Femur (tissue), 1 donor: ENCODE results near the gene CHMP1B.
"Not testable (repeated sequence)": the region's sequence is repeated elsewhere in the genome, so short reads cannot be mapped to it uniquely, and the experiment has no call there.

Experiments
- DNase-seq: peaks from one replicate; pipeline ENCODE4 v3.0.0-alpha.2; 2017

The CHMP1B gene

DNA sequence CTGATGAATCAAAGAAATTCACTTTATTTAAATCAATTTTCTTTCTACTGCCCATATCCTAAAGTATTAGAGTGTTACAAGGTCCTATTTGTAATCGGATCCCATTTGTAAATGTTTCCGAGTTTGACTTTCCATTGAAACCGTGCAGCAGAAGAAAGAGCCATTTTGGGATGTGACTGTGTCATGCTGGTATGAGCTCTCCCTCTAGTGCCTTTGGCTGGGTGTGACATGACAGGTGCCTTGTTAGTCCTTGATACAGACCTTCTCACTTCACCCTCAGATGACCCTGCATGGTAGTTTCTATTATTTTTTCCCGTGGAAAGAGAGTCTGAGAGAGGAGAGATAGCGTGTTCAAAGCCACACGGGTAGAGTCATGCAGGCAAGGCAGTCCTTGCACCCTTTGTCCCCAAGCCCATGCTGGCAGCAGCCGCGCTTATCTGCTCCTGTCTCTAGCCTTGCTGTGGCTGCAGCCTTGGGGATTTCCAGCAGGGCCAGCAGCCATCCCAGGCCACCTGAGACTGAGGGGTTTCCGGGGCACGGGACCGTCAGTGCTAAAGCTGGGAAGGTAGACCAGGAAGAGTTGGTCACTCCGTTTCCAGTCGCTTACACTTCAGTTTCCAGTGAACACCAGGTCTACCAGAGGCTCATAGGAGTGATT lies 21.4 kb downstream of the CHMP1B start:
- no peak for DNase-seq

DNA sequence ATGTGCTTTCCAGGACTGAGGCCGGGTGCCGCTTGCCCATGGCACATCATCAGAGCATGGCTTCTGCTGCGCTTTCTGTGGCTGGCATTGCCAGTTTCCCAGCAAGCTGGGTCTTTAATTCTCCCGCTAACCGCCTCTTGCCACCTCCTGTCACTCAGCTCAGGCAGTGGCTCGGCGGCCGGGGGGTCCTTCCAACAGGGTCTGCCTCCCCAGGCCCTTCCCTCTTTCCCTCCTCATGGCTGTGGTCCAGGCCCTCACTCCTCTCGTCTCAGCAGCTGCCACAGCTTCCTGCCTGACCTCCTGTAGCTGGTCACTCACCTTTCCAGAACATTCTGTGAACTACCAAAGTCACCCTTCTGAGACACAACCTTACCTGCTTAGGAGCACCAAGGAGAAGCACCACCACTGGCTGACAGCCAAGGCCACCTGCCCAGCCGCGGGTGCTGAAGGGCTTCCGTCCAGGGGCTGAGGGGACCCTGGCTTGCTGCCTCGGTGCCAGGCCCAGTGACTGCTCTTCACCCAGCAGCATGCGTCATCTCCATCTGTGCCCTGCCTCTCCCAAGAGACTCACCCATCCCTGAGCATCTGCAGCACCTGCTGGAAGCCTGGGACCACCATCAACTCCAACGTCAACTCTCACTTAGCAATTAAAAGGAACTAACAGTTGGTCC lies 22.6 kb downstream of the CHMP1B start:
- DNase-seq: no peak

DNA sequence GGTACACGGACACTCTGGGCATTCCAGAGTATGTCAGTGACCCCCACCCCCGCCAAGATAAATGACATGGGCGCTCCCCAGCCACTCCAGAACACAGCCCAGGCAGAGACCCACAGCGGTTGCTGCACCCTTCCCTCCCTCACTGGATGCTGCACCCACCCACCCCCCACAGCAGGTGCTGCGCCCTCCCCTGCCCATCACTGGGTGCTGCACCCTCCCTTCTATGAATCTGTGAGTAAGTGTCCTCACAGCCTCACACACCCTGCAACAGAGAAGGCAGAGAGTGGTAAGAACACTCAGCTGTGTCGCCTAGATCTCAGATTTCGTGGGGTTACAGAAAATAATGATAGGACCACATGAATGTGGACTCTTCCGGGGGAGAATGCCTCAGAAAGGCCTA lies 23.5 kb downstream of the CHMP1B start:
- DNase-seq: no peak

DNA sequence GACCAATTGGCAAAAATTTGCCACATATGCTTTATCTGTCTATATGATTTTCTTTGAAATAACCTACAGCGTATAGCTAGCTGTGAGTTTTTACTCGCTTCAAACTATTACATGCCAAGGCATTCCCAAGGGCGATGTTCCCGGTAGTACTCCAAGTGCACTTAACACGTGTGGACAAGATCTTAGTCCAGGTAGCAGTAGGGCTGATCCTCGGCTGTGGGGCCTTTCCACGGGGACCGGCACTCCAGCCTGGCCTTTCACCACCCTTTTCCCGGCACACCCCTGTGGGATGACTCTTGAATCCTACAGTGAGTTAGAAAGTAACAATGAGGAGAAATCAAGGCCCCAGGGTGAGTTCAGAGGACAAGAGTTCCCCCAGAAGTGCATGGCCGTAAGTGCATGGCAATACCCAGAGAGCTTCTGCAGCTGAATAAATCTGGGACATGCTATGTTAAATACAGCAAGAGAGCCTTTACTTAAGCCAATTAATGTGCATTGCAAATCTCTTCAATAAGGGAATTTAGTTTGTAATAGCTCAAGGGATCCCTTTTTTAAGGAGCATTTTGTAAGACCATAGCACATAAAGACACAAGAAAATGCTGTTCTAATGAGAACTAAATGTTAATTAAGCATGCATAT lies 26.4 kb downstream of the CHMP1B start:
- DNase-seq: no peak

DNA sequence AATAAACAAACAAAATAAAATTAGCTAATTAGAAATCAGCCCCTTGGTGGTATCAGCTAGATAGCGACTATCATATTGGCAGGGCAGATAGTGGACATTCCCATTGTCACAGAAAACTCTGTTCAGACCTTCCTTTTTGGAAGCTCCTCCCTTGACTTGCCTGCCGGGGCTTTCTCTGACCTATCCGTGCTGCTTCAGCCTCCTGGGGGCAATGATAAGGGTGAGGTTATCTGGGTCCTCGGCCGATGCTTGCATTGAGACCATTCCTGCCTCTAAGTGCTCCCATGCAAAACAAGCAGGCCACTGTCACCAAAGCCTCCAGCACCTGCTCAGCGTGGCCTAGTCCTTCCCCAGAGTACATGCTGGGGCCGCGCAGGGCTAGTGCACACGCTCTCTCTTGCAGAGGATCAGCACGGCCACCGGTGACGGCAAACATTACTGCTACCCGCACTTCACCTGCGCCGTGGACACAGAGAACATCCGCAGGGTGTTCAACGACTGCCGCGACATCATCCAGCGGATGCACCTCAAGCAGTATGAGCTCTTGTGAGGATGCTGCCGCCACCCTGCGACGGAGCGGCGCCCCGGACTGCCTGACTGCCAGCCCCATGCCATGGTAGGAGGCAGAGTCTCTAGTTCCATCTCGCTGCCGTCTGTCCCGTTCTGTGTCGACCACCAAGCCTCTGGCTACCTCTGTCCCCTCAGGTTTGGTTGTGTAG lies 29.5 kb downstream of the CHMP1B start:
- no peak for DNase-seq

DNA sequence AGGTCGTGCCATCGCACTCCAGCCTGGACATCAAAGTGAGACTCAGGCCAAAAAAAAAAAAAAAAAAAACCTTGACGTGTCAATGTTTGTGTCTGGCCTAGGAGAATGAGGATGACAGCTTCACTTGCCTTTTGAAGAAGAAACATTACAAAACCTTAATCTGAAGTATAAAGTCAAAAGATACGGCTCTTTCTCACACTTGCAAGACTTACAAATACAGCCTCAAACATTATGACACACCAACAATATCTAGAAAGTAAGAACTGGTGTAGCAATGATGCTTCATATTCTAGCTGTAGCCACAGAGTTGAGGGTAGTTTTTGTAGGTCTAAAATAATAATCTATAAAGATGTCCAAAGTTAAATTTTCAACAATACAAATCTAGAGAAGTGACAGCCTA lies 31.4 kb downstream of the CHMP1B start:
- DNase-seq: no peak

DNA sequence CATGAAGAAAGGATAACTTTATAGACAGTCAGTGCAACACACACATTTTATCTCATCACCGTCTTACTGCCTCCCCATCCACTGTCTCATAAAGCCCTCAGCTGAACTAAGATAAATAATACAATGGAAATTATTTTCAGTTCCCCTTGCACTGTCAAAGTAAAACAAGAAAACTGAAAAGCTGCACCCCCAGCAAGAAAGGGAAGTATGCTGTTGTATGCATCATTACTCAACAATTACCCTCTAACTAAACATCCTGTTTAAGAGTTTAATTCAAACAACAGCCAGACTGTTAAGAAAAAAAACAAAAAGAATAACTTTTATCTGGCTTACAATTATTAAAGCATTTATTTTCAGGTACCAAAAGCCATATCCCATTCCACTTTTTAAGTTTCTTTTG lies 31.9 kb downstream of the CHMP1B start:
- no peak for DNase-seq

DNA sequence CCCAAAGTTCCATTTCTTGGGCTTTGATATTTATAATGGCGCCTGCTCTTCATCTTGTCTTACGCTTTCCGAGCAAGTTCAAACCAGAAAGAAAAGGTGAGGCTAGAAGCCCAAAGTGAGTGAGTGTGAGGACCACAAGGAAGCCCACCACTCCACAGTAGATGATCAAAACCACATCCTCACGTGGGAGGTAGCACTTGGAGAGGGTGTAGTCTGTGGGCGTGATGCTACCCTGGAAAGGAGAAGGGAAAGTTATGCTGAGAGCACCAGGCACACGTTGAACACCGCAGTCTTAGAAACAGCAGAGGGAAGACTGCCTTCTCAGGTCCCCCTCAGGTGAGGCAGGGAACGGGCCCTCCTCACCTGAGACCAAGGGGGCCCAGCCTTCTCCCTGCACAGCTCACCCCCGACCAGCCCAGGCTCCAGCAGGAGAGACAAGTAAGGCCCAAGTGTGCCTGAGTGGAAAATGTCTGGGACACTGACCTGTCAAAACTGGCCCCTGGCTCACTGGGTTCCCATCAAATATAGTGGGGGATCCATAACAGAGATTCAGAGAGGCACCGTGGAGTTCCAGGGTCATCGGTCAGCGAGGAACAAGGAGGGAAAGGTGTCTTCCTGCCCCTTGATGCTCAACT lies 33.3 kb downstream of the CHMP1B start:
- DNase-seq: no peak

DNA sequence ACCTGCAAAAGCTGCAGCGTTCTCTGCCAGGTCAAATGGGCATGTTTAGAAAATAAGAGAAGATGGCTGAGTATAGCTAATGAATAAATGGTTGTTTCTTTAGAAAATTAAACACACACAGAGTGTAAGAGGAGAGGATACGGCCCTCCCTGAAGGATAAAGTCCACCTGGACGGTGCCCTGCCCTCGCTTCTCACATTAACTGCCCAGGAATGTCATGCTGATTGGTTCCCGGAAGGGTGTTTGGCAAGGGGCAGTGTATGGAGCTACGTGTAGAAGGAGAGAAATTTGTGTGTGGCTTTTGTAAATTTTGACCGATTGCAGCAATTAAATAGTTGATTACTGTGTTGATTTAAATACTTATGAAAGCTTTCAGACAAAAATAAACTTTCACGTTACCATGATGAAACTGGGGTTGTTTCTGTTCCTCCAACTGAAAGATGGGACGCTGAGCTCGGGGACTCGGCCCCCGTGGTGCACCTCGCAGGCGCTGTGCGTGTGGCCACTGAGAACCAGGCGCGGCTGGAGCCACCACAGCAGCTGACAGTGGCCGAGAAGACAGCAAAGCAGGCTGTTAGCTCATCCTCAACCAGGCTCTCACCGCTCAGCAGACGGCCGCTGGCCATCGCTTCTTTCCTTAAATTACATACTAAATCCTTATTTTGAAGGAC lies 34.2 kb downstream of the CHMP1B start:
- DNase-seq: no peak

DNA sequence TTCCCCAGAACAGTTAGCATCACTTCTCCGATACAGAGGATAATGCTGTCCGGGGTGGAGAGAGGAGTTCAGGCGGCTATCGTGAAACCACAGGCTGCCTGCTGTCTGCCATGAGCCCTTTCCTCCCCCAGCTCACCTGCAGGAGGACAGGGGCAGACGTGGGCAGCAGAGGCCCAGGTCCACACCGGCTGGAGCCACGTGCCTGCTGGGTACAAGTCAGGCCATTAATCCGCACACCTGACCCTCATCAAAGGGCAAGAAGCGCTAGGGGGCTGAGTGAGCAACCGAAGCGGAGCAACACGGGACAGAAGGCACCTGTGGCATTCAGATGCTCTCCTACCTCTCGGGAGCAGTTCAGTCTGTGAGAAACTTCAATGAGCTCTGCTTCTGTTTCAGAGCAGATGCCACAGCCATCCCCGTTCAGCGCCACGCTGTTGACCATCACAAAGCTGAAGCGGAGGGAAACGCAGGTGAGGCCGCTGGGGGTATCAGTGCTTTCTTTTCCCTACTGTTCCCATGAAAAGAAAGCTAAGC lies 35.4 kb downstream of the CHMP1B start:
- DNase-seq: no peak

DNA sequence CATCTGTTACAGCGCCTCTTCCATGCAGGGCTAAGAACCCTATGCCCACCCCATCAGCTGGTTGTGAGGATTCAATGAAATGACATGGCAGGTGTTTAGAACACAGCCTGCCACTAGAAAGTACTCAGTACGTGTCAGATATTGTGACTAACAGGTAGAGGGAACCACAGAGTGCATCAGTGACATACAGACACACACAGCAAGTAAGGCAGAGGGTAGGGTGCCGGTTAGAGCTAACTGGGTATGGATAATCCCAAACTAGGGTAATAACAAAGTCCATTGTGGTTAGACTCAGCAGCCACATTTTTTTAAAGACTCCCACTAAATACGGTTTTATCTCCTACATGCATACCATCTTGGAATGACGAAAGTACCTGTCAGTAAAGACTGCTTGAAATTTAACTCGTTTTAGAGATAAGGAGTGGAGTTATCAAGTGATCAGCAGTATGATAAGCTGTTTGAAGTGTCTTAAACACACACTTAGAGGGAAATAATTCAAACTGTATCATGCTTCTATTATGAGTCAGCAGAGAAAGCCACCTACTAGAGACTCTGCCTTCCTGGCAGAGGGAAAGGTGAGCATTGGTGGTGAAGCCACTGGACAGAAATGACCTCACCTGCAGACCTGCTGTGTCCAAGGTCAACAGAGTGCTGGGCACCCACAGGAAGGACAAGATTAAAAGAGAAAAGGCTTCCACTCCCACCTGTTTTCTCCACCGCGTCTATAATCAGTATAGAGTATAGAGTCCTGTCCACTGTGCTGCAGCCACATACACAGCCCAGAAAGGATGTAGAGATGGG lies 36.3 kb downstream of the CHMP1B start:
- DNase-seq: no peak

DNA sequence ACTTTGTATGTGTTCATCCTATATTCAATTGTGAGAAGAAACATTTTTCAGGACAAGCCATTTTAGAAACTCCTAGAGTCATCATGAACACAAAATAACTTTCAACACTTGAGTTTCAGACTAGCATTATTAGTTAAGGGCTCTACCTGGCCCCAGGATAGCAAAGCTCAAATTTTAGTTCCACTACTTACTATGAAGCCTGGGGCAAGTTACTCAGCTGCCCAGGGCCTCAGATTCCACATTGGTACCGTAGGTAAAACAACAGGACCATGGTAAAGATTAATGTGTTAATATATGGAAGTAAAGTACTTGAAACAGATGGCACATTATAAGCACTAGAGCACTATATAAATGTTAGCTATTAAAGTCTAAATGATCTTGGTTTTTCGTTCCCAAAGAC lies 37.5 kb downstream of the CHMP1B start:
- no peak for DNase-seq

DNA sequence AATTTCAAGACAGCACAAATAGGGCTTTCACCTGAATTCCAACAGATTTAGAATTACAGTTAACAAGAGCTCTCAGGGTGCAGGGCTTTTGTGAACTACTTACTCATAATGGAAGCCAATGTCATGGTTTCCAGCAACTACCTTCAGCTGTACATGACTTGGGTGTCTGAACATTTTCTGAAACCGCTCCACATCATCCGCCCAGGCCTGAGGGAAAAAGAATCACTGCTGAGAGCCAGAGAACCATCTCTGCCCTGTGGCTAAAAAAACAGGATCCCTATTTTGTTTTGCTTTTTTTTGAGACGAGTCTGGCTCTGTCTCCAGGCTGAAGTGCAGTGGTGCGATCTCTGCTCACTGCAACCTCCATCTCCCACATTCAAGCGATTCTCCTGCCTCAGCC lies 38.1 kb downstream of the CHMP1B start:
- no peak for DNase-seq

DNA sequence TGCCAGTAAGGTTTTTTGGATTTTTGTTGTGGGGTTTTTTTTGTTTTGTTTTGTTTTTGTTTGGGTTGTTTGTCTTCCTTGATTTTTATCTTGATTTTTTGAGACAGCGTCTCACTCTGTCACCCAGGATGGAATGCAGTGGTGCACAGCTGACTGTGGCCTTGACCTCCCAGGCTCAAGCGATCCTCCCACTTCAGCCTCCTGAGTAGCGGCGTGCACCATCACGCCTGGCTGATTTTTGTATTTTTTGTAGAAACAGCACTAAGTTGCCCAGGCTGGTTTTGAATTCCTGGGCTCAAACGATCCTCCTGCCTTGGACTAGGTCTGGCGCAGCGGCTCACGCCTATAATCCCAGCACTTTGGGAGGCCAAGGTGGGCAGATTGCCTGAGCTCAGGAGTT lies 40.5 kb downstream of the CHMP1B start:
- no peak for DNase-seq

DNA sequence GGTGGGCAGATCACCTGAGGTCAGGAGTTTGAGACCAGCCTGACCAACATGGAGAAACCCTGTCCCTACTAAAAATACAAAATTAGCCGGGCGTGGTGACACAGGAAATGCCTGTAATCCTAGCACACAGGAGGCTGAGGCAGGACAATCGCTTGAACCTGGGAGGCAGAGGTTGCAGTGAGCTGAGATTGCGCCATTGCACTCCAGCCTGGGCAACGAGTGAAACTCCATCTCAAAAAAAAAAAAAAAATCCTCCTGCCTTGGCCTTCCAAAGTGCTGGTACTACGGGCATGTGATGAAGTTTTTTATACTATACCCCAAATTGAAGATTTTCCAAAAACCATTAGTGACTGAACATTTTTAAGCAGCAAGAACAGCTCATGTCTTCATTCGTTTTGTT lies 41.2 kb downstream of the CHMP1B start:
- not testable (repeated sequence) for DNase-seq

DNA sequence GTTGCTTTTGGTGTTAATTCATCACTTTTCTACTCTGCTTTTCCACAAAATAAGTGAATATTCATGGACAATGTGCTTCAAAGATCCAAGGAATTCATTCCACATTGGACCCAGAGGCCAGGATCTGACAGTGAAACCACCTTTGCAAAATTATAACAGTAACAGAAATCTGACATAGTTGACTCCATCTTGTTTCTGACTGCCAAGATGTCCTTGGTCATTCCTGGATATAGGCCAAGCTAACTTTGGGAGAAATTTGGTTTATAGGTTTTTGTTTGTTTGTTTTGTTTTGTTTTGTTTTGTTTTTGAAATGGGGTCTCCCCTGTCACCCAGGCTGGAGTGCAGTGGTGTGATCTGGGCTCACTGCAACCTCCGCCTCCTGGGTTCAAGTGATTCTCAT lies 46.6 kb downstream of the CHMP1B start:
- no peak for DNase-seq

DNA sequence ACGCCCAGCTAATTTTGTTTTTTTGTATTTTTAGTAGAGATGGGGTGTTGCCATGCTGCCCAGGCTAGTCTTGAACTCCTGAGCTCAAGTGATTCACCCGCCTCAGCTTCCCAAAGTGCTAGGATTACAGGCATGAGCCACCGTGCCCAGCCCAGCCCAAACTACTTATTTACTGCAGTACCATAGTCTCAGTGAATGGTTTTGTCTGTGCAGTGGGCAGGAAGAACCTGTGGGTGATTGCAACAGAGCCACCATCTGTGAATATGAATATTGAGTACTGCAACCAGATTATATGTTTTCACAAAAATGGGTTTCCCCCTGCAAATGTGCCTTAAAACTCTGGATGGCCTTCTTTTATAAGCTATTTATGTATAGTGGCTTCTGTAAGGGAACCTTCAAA lies 47.9 kb downstream of the CHMP1B start:
- DNase-seq: no peak

DNA sequence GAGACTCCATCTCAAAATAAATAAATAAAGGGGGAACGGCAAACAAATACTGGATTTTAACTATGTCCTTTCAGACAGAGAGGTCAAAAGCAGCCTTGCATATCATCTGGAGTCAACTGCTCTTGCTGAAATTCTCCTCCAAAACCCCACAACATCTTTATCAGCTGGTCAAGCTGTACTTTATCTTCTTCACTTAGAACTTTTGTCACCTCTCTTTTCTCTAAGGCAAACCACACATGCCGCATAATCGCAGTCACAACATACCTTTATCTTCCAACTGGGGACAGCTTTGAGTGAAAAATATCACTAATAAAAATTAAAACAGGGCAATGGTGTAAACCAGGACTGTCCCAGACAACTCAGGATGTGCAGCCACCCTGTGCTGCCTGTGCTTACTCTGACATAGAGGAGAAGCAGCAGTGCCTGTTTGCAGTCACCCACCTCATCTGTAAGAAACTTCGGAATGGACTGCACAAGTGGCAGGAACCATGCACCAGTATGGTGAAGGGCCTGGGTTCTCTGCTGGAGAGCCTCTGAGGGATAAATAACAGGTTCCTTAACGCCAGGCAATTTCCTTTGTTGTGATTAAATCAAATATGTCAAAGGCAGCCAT lies 50.7 kb downstream of the CHMP1B start:
- no peak for DNase-seq

DNA sequence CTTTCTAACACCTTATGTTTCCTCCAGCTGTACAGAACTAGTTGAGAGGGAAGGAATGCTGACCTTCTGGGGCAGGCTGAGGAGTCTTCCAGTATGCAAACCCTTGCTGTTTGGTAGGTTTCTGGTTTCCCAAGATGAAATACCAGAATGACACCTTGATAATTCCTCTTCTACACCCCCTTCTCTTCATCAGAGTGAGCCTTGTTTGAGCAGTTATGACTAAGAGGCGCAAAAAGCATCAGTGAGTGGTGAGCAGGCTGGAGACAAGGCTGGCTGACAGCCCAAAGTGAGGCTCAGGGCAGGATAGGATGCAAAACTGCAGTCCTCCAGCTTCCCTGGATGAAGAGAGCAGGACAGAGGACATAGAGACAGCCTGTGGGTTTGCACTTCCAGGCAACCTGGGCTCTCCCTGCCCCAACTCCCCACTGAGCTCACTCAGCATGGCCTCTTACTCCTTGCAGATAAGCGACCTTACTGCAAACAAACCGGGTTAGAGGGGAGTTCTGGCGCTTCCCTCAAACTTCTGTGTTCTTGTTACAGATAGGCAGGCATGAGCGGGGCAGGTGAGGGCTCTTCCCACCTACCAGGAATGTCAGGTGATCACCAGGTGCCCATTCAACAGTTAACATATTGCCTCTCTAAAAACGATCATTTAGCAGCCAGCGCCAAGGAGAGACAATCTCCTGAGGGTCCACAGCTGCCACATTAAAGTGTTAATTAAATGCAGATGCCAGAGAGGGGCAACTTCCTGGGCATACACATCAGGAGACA lies 51.5 kb downstream of the CHMP1B start:
- no peak for DNase-seq
